Stimulated activated CD4-positive, alpha-beta T cell treated with anti-CD3 and anti-CD28 coated beads, TNF-alpha, amount 100 ng/mL, for 48 hours (primary cell): ENCODE results near the gene PTPN13.
"Not testable (repeated sequence)": the region's sequence is repeated elsewhere in the genome, so short reads cannot be mapped to it uniquely, and the experiment has no call there.

ENCODE experiments used
- DNase-seq, 3 donors: peaks; one replicate each; pipeline ENCODE4 v3.0.0-alpha.2; 2020; ENCODE audit warnings: low read depth in 3 of 3

PTPN13 gene

GRCh38 chr4:86641516-86642090 lies 47.5 kb downstream of the PTPN13 start:
- no peak for DNase-seq

GRCh38 chr4:86644892-86645291 lies 50.8 kb downstream of the PTPN13 start:
- DNase-seq = no peak

- no peak for DNase-seq
Measured at GRCh38 chr4:86652332-86652932, 58.3 kb downstream of the PTPN13 start.

- DNase-seq = peak in 1 of 3 donors; percentile 4
Measured at GRCh38 chr4:86653237-86653865, 59.2 kb downstream of the PTPN13 start.

GRCh38 chr4:86656781-86657180 lies 62.7 kb downstream of the PTPN13 start:
- not testable (repeated sequence) for DNase-seq

GRCh38 chr4:86657382-86657781 lies 63.3 kb downstream of the PTPN13 start:
- no peak for DNase-seq

- no peak for DNase-seq
Measured at GRCh38 chr4:86657910-86658309, 63.8 kb downstream of the PTPN13 start.

- no peak for DNase-seq
Measured at GRCh38 chr4:86660401-86660800, 66.3 kb downstream of the PTPN13 start.

- no peak for DNase-seq
Measured at GRCh38 chr4:86661006-86661405, 66.9 kb downstream of the PTPN13 start.

GRCh38 chr4:86661418-86661817 lies 67.3 kb downstream of the PTPN13 start:
- no peak for DNase-seq

GRCh38 chr4:86664959-86665358 lies 70.8 kb downstream of the PTPN13 start:
- DNase-seq = no peak

GRCh38 chr4:86670298-86670697 lies 76.2 kb downstream of the PTPN13 start:
- DNase-seq = no peak

GRCh38 chr4:86670756-86671155 lies 76.6 kb downstream of the PTPN13 start:
- DNase-seq = no peak

- no peak for DNase-seq
Measured at GRCh38 chr4:86675548-86675947, 81.4 kb downstream of the PTPN13 start.

GRCh38 chr4:86678796-86679195 lies 84.7 kb downstream of the PTPN13 start:
- no peak for DNase-seq

GRCh38 chr4:86679441-86679840 lies 85.3 kb downstream of the PTPN13 start:
- no peak for DNase-seq

GRCh38 chr4:86683167-86683566 lies 89.1 kb downstream of the PTPN13 start:
- no peak for DNase-seq

GRCh38 chr4:86683983-86684382 lies 89.9 kb downstream of the PTPN13 start:
- no peak for DNase-seq

- no peak for DNase-seq
Measured at GRCh38 chr4:86685401-86685800, 91.3 kb downstream of the PTPN13 start.

GRCh38 chr4:86686741-86687140 lies 92.6 kb downstream of the PTPN13 start:
- no peak for DNase-seq

- no peak for DNase-seq
Measured at GRCh38 chr4:86688026-86688425, 93.9 kb downstream of the PTPN13 start.

- no peak for DNase-seq
Measured at GRCh38 chr4:86704601-86705000, 110.5 kb downstream of the PTPN13 start.

- DNase-seq = no peak
Measured at GRCh38 chr4:86706923-86707597, 112.9 kb downstream of the PTPN13 start.
